GM12878 (cell line): ENCODE results near the gene CNMD. TPM values are rescaled to one million over a fixed set of nuclear protein-coding genes. Genes with fewer than 3 reads are reported as not detected.

ENCODE experiments used
- ATAC-seq: fragments of 200-7000 bp; cut with Tn5 transposase; 3 replicates; pipeline ENCODE4 v1.9.1; 2020; ENCODE audit warnings: mild to moderate bottlenecking, moderate library complexity
- BruUV-seq: library from RNA; stranded (reverse); fragments of 400-500 nt; replicated peaks from 2 replicates; lab custom pipeline; 2021; lab: Mats Ljungman, UMichigan
- CTCF ChIA-PET: fragments of 300-600 bp; sonication (Branson Sonifier 250); formaldehyde crosslinking; extraction: SDS; loops from one replicate; lab custom pipeline; 2021; ENCODE audit warnings: inconsistent platforms; lab: Yijun Ruan, JAX
- POLR2A ChIA-PET: fragments of 350-600 bp; formaldehyde crosslinking; extraction: SDS; loops from one replicate; lab custom pipeline; 2021; ENCODE audit warnings: inconsistent platforms; lab: Charles Lee
- RAD21 ChIA-PET: fragments of 300-600 bp; sonication (Branson Sonifier 250); formaldehyde crosslinking; loops from one replicate; lab custom pipeline; 2023; ENCODE audit warnings: antibody characterized with exemption; ENCODE audit not compliant: unreplicated experiment; lab: Charles Lee
- SMC1A ChIA-PET: fragments of 300-600 bp; sonication (Branson Sonifier 250); formaldehyde crosslinking; loops from one replicate; lab custom pipeline; 2023; ENCODE audit not compliant: unreplicated experiment, uncharacterized antibody; lab: Charles Lee
- DNase-seq: peaks from one replicate; pipeline ENCODE4 v3.0.0-alpha.2; 2011; ENCODE audit warnings: low read depth, low spot score
- FAIRE-seq: peaks from 3 replicates; lab custom pipeline; 2011; peaks lifted over from hg19 to GRCh38; lab: Jason Lieb, UNC
- H2AFZ ChIP-seq: 2 replicates; pipeline ENCODE4 v1.6.0; 2011; ENCODE audit warnings: low read depth, low read length, control low read depth; ENCODE audit not compliant: control insufficient read depth
- H3K27ac ChIP-seq: 2 replicates; pipeline ENCODE4 v1.5.1; 2011; ENCODE audit warnings: control low read depth; ENCODE audit not compliant: control insufficient read depth, insufficient read depth
- H3K27me3 ChIP-seq, 2 experiments: replicated peaks in 1 of 2; 2 replicates each; pipeline versions ENCODE4 v1.6.0 to v1.6.1; 2011; ENCODE audit warnings: low read length in 1 of 2; ENCODE audit not compliant: control insufficient read depth in 2 of 2, insufficient read depth in 2 of 2
- H3K36me3 ChIP-seq, 2 experiments: 2 replicates each; pipeline ENCODE4 v1.5.1; 2011; ENCODE audit warnings: low read length in 1 of 2; ENCODE audit not compliant: control insufficient read depth in 2 of 2, insufficient read depth in 2 of 2
- H3K4me1 ChIP-seq: 2 replicates; pipeline ENCODE4 v1.6.1; 2011; ENCODE audit warnings: mild to moderate bottlenecking, low read length, moderate library complexity, mixed read lengths; ENCODE audit not compliant: control insufficient read depth, insufficient read depth
- H3K4me2 ChIP-seq: 2 replicates; pipeline ENCODE4 v1.6.0; 2011; ENCODE audit warnings: control low read depth; ENCODE audit not compliant: control insufficient read depth, insufficient read depth
- H3K4me3 ChIP-seq: fragments of 200-600 bp; sonication (generic); 2 replicates; pipeline ENCODE4 v1.5.1; 2016
- H3K79me2 ChIP-seq: 2 replicates; pipeline ENCODE4 v1.6.0; 2011; ENCODE audit warnings: low read length; ENCODE audit not compliant: control insufficient read depth, insufficient read depth
- H3K9ac ChIP-seq: 2 replicates; pipeline ENCODE4 v1.8.0; 2011; ENCODE audit warnings: low read length, control low read depth, mixed read lengths; ENCODE audit not compliant: control insufficient read depth, insufficient read depth
- H3K9me3 ChIP-seq: replicated peaks from 3 replicates; pipeline ENCODE4 v1.5.1; 2011; ENCODE audit warnings: mild to moderate bottlenecking, low read length; ENCODE audit not compliant: control insufficient read depth, insufficient read depth
- H4K20me1 ChIP-seq: 2 replicates; pipeline ENCODE4 v1.6.0; 2011; ENCODE audit not compliant: control insufficient read depth, insufficient read depth
- ATF7 ChIP-seq: fragments of 450-650 bp; IDR thresholded peaks from 2 replicates; pipeline ENCODE4 v1.6.1; 2016; ENCODE audit warnings: low read depth, mild to moderate bottlenecking
- BHLHE40 ChIP-seq, 2 experiments: fragments of 450-650 bp in 1 of 2; IDR thresholded peaks; 2 replicates each; pipeline ENCODE4 v1.6.1; 2011 to 2017; ENCODE audit warnings: low read depth in 2 of 2, borderline replicate concordance in 1 of 2, improper control_type of control experiment in 1 of 2, low read length in 1 of 2, mild to moderate bottlenecking in 1 of 2
- EP300 ChIP-seq, 2 experiments: fragments of 150-350 bp in 1 of 2; IDR thresholded peaks; 2 replicates each; pipeline ENCODE4 v1.6.1; 2011 to 2012; ENCODE audit warnings: low read depth in 2 of 2, low read length in 2 of 2, borderline replicate concordance in 1 of 2, improper control_type of control experiment in 1 of 2, inconsistent platforms in 1 of 2; ENCODE audit not compliant: control insufficient read depth in 1 of 2
- ETV6 ChIP-seq, 2 experiments: fragments of 450-650 bp in 1 of 2; IDR thresholded peaks in 1 of 2; conservative IDR thresholded peaks in 1 of 2; 2 replicates each; pipeline ENCODE4 v1.6.1; 2014; ENCODE audit warnings: antibody characterized with exemption in 1 of 2, borderline replicate concordance in 1 of 2, low read depth in 1 of 2, mild to moderate bottlenecking in 1 of 2, moderate library complexity in 1 of 2
- FOS ChIP-seq: IDR thresholded peaks from 3 replicates; pipeline ENCODE4 v1.6.1; 2011; ENCODE audit warnings: borderline replicate concordance; ENCODE audit not compliant: insufficient read length; ENCODE audit errors: extremely low read depth
- HCFC1 ChIP-seq: fragments of 150-350 bp; IDR thresholded peaks from 2 replicates; pipeline ENCODE4 v1.6.1; 2014; ENCODE audit warnings: low read length
- HDAC6 ChIP-seq: fragments of 200-600 bp; sonication (generic); IDR thresholded peaks from one replicate; pipeline ENCODE4 v1.8.0; 2017; ENCODE audit warnings: antibody characterized with exemption; ENCODE audit not compliant: unreplicated experiment
- NFYA ChIP-seq: IDR thresholded peaks from 2 replicates; pipeline ENCODE4 v1.6.1; 2011; ENCODE audit warnings: low read depth, mild to moderate bottlenecking, low read length, improper control_type of control experiment, borderline replicate concordance
- RELA ChIP-seq: fragments of 450-650 bp; IDR thresholded peaks from 2 replicates; pipeline ENCODE4 v1.8.0; 2014; ENCODE audit warnings: borderline replicate concordance; ENCODE audit not compliant: partially characterized antibody
- SIX5 ChIP-seq: IDR thresholded peaks from 2 replicates; pipeline ENCODE4 v1.6.1; 2011; ENCODE audit warnings: mild to moderate bottlenecking, low read depth, low read length, moderate library complexity; ENCODE audit not compliant: severe bottlenecking
- SMAD1 ChIP-seq: fragments of 450-650 bp; IDR thresholded peaks from 2 replicates; pipeline ENCODE4 v1.6.1; 2018; ENCODE audit warnings: mild to moderate bottlenecking, low read depth; ENCODE audit not compliant: partially characterized antibody
- TAF1 ChIP-seq: IDR thresholded peaks from 2 replicates; pipeline ENCODE4 v1.6.1; 2011; ENCODE audit warnings: mild to moderate bottlenecking, low read depth, low read length, borderline replicate concordance
- TARDBP ChIP-seq: IDR thresholded peaks from 2 replicates; pipeline ENCODE4 v1.6.1; 2016; ENCODE audit warnings: borderline replicate concordance
- WGBS: methylation state at CpG from one replicate; pipeline ENCODE4 v1.1.6; 2016; ENCODE audit warnings: low lambda C conversion rate; ENCODE audit not compliant: insufficient replicate concordance, insufficient coverage; ENCODE audit errors: missing lambda C conversion rate; 5-methylcytosine and 5-hydroxymethylcytosine counted together
- in situ Hi-C: fragments of 300-500 bp; cut with MboI; formaldehyde crosslinking; loops from 9 replicates; pipeline ENCODE4 v1.14.3; 2018; ENCODE audit warnings: mixed read lengths
- intact Hi-C: fragments of 100-400 bp; cut with micrococcal nuclease; formaldehyde crosslinking; loops from one replicate; pipeline ENCODE4 v1.14.2; 2022; ENCODE audit not compliant: unreplicated experiment
- polyA plus RNA-seq, 11 experiments: library from polyadenylated mRNA; depleted of rRNA in 4 of 11; unstranded in 6 of 11; stranded (reverse) in 5 of 11; fragments of >200 nt; fragmentation: Nextera tagmentation in 4 of 11; fragmentation: Illumina TruSeq in 1 of 11; extraction: Ambion mirVana in 4 of 11; extraction: Trizol in 1 of 11; gene quantifications; 1 replicate in 1 of 11; 2 replicates in 10 of 11; pipeline versions ENCODE4 v1.2.1 to v1.2.3, GENCODE V29; 2011 to 2016; ENCODE audit warnings: inconsistent platforms in 2 of 11, missing spikeins in 2 of 11, low read depth in 1 of 11
- total RNA-seq, 4 experiments: library from RNA; depleted of rRNA in 3 of 4; stranded (reverse); fragments of >200 nt in 3 of 4; fragmentation: Illumina TruSeq in 1 of 4; extraction: Trizol in 1 of 4; gene quantifications; 2 replicates each; pipeline versions ENCODE4 v1.2.1 to v1.2.3, GENCODE V29; 2013 to 2021
- TF ChIP-seq, protein P1 (sequence below): fragments of 150-350 bp; IDR thresholded peaks from 2 replicates; pipeline ENCODE4 v1.6.1; 2016; ENCODE audit warnings: low read depth, low read length
- TF ChIP-seq, protein P2 (sequence below): fragments of 450-650 bp; conservative IDR thresholded peaks from 2 replicates; pipeline ENCODE4 v1.6.1; 2017; ENCODE audit warnings: mild to moderate bottlenecking, moderate library complexity
- TF ChIP-seq, protein P3 (sequence below): fragments of 450-650 bp; IDR thresholded peaks from 2 replicates; pipeline ENCODE4 v1.6.1; 2016; ENCODE audit warnings: mild to moderate bottlenecking

The CNMD gene
- total and polyA plus RNA-seq, 10 of the 15 experiments (the other 5 are each of a cell fraction or from before 2014, with no cell fraction given): 0.31 to 1.6 (median 0.73) TPM

DNA sequence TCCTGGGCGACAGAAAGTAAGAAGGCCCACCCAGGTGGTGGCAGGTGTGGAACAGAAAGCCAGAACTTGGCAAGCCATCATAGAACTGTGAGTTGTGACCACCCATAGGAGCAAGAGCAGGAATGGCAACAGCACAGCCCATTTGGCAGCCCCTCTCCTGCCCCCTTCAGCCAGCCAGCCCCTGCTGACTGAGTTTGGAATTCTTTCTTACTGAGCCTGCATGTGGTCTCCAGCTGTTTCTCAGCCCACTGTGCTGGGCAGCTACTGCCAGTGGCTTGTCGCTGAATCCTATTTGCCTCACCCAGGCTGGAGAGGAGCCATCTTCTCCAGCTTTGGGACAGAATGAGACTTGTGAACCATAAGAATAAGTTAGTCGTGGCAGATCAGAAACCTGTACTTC lies 28.3 kb downstream of the CNMD start:
- H3K4me1 ChIP-seq: no peaks in the 10 kb centered on the region

More for the DNA sequence above, 28.3 kb downstream of the CNMD start:
- H3K9me3 ChIP-seq: no peaks in the 10 kb centered on the region
- BruUV-seq: no TSS peak
- H2AFZ ChIP-seq: no peak overlapping the region
- ChIA-PET POLR2A (interaction anchor here (0.5 to 3.1 kb wide), 3 partner anchors 11 to 30 kb away, joined by 3 to 13 read pairs (median 3); no protein-coding TSS in a partner anchor), SMC1A (interaction anchor here (1.2 to 5.5 kb wide), 9 partner anchors 9 to 257 kb away, joined by 3 to 50 read pairs (median 10); no protein-coding TSS in a partner anchor), CTCF (interaction anchor here (0.5 to 2.7 kb wide), 4 partner anchors 14 to 210 kb away, joined by 3 to 17 read pairs (median 7); no protein-coding TSS in a partner anchor), RAD21 (interaction anchor here (1.3 to 2.7 kb wide), 3 partner anchors 12 to 45 kb away, joined by 3 to 26 read pairs (median 5); no protein-coding TSS in a partner anchor)
- DNase-seq (no peak), FAIRE-seq (no peak), ATAC-seq (no peak)
- no peak for TF ChIP-seq ATF7
- no peak for TF ChIP-seq FOS
- TF ChIP-seq, protein P1, sequence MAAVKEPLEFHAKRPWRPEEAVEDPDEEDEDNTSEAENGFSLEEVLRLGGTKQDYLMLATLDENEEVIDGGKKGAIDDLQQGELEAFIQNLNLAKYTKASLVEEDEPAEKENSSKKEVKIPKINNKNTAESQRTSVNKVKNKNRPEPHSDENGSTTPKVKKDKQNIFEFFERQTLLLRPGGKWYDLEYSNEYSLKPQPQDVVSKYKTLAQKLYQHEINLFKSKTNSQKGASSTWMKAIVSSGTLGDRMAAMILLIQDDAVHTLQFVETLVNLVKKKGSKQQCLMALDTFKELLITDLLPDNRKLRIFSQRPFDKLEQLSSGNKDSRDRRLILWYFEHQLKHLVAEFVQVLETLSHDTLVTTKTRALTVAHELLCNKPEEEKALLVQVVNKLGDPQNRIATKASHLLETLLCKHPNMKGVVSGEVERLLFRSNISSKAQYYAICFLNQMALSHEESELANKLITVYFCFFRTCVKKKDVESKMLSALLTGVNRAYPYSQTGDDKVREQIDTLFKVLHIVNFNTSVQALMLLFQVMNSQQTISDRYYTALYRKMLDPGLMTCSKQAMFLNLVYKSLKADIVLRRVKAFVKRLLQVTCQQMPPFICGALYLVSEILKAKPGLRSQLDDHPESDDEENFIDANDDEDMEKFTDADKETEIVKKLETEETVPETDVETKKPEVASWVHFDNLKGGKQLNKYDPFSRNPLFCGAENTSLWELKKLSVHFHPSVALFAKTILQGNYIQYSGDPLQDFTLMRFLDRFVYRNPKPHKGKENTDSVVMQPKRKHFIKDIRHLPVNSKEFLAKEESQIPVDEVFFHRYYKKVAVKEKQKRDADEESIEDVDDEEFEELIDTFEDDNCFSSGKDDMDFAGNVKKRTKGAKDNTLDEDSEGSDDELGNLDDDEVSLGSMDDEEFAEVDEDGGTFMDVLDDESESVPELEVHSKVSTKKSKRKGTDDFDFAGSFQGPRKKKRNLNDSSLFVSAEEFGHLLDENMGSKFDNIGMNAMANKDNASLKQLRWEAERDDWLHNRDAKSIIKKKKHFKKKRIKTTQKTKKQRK: no peak
- no peak for TF ChIP-seq TAF1
- TF ChIP-seq, protein P2, sequence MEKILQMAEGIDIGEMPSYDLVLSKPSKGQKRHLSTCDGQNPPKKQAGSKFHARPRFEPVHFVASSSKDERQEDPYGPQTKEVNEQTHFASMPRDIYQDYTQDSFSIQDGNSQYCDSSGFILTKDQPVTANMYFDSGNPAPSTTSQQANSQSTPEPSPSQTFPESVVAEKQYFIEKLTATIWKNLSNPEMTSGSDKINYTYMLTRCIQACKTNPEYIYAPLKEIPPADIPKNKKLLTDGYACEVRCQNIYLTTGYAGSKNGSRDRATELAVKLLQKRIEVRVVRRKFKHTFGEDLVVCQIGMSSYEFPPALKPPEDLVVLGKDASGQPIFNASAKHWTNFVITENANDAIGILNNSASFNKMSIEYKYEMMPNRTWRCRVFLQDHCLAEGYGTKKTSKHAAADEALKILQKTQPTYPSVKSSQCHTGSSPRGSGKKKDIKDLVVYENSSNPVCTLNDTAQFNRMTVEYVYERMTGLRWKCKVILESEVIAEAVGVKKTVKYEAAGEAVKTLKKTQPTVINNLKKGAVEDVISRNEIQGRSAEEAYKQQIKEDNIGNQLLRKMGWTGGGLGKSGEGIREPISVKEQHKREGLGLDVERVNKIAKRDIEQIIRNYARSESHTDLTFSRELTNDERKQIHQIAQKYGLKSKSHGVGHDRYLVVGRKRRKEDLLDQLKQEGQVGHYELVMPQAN: no peak
- TF ChIP-seq ETV6 (conservative IDR thresholded peaks at IDR 0.05 in 1 of 2, IDR thresholded peaks at IDR 0.05 in 1 of 2; ENCODE audit: borderline replicate concordance in 1 of 2, low read depth in 1 of 2): no peak
- no peak for TF ChIP-seq HDAC6
- TF ChIP-seq HCFC1: no peak
- TF ChIP-seq RELA: no peak
- no peak for TF ChIP-seq EP300 (IDR thresholded peaks at IDR 0.05; ENCODE audit: borderline replicate concordance in 1 of 2, control insufficient read depth in 1 of 2, low read depth in 2 of 2, low read length in 2 of 2)
- TF ChIP-seq, protein P3, sequence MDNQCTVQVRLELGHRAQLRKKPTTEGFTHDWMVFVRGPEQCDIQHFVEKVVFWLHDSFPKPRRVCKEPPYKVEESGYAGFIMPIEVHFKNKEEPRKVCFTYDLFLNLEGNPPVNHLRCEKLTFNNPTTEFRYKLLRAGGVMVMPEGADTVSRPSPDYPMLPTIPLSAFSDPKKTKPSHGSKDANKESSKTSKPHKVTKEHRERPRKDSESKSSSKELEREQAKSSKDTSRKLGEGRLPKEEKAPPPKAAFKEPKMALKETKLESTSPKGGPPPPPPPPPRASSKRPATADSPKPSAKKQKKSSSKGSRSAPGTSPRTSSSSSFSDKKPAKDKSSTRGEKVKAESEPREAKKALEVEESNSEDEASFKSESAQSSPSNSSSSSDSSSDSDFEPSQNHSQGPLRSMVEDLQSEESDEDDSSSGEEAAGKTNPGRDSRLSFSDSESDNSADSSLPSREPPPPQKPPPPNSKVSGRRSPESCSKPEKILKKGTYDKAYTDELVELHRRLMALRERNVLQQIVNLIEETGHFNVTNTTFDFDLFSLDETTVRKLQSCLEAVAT: no peak
- TF ChIP-seq SIX5: no peak
- no peak for TF ChIP-seq NFYA
- TF ChIP-seq SMAD1: no peak
- no peak for TF ChIP-seq TARDBP
- TF ChIP-seq BHLHE40 (IDR thresholded peaks at IDR 0.05; ENCODE audit: borderline replicate concordance in 1 of 2, low read depth in 2 of 2, low read length in 1 of 2): no peak
- WGBS: 60% methylated on average over 3 of the region's 3 CpGs
- H3K9ac ChIP-seq: no peak overlapping the region
- no peaks in the 10 kb centered on the region for H4K20me1 ChIP-seq
- no peaks in the 10 kb centered on the region for H3K79me2 ChIP-seq
- in situ Hi-C loops: no loop called here
- no peaks in the 10 kb centered on the region for H3K27me3 ChIP-seq
- intact Hi-C loops: no loop called here
- H3K4me3 ChIP-seq: no peak overlapping the region
- H3K36me3 ChIP-seq: no peaks in the 10 kb centered on the region
- no peak overlapping the region for H3K4me2 ChIP-seq
- H3K27ac ChIP-seq: no peak overlapping the region
